IMR-90 (cell line): ENCODE results near the gene NFIA. TPM values are rescaled to one million over a fixed set of nuclear protein-coding genes. Genes with fewer than 3 reads are reported as not detected.

Experiments used
- ATAC-seq: fragments of 200-7000 bp; cut with Tn5 transposase; 2 replicates; pipeline ENCODE4 v1.9.1; 2020; ENCODE audit warnings: low read depth, mild to moderate bottlenecking, moderate library complexity
- BruUV-seq: library from RNA; stranded (reverse); fragments of 400-500 nt; replicated peaks from 2 replicates; lab custom pipeline; 2021; lab: Mats Ljungman, UMichigan
- CTCF ChIA-PET: fragments of 300-600 bp; formaldehyde crosslinking; extraction: SDS; loops from one replicate; lab custom pipeline; 2021; ENCODE audit warnings: antibody characterized with exemption; lab: Yijun Ruan, JAX
- POLR2A ChIA-PET: fragments of 300-600 bp; sonication (Branson Sonifier 250); formaldehyde crosslinking; loops from one replicate; lab custom pipeline; 2022; ENCODE audit warnings: antibody characterized with exemption; ENCODE audit not compliant: unreplicated experiment; lab: Charles Lee
- DNase-seq: peaks from one replicate; pipeline ENCODE4 v3.0.0; 2013
- H2AFZ ChIP-seq: replicated peaks from 2 replicates; pipeline ENCODE3; 2013; ENCODE audit warnings: low read length, mild to moderate bottlenecking; ENCODE audit not compliant: poor library complexity
- H2AK5ac ChIP-seq: 2 replicates; pipeline ENCODE4 v1.6.1; 2013; ENCODE audit warnings: low read depth, low read length, inconsistent platforms
- H2AK9ac ChIP-seq: replicated peaks from 2 replicates; pipeline ENCODE3; 2013; ENCODE audit warnings: mild to moderate bottlenecking, low read depth, low read length, moderate library complexity; ENCODE audit not compliant: poor library complexity
- H2BK120ac ChIP-seq: 2 replicates; pipeline ENCODE4 v1.6.1; 2013; ENCODE audit warnings: low read depth, low read length, inconsistent platforms
- H2BK15ac ChIP-seq: 3 replicates; pipeline ENCODE4 v1.6.1; 2013; ENCODE audit warnings: low read depth, low read length, inconsistent platforms
- H2BK20ac ChIP-seq: 2 replicates; pipeline ENCODE4 v1.6.1; 2013; ENCODE audit warnings: low read depth, mild to moderate bottlenecking, inconsistent platforms, low read length, moderate library complexity
- H2BK5ac ChIP-seq: 2 replicates; pipeline ENCODE4 v1.6.1; 2013; ENCODE audit warnings: mild to moderate bottlenecking, low read depth, low read length, inconsistent platforms; ENCODE audit not compliant: poor library complexity, severe bottlenecking
- H3K14ac ChIP-seq: replicated peaks from 2 replicates; pipeline ENCODE4 v1.6.1; 2013; ENCODE audit warnings: low read depth, low read length, inconsistent platforms
- H3K18ac ChIP-seq: 2 replicates; pipeline ENCODE4 v1.6.1; 2013; ENCODE audit warnings: low read depth, low read length, control low read depth
- H3K23ac ChIP-seq: 2 replicates; pipeline ENCODE4 v1.6.1; 2013; ENCODE audit warnings: low read depth, low read length, inconsistent platforms
- H3K27ac ChIP-seq: 2 replicates; pipeline ENCODE4 v1.5.1; 2013; ENCODE audit warnings: mild to moderate bottlenecking, control low read depth, low read length; ENCODE audit not compliant: insufficient read depth
- H3K27me3 ChIP-seq: 2 replicates; pipeline ENCODE4 v1.6.1; 2013; ENCODE audit warnings: low read length; ENCODE audit not compliant: control insufficient read depth, insufficient read depth
- H3K36me3 ChIP-seq: 2 replicates; pipeline ENCODE4 v1.6.1; 2013; ENCODE audit warnings: low read length, mixed read lengths; ENCODE audit not compliant: control insufficient read depth, insufficient read depth
- H3K4ac ChIP-seq: 2 replicates; pipeline ENCODE4 v1.6.1; 2013; ENCODE audit warnings: low read depth, low read length, inconsistent platforms
- H3K4me1 ChIP-seq: 2 replicates; pipeline ENCODE4 v1.6.1; 2013; ENCODE audit warnings: low read length, mixed read lengths; ENCODE audit not compliant: control insufficient read depth, insufficient read depth
- H3K4me2 ChIP-seq: 2 replicates; pipeline ENCODE4 v1.6.1; 2013; ENCODE audit warnings: low read depth, mild to moderate bottlenecking, control low read depth, low read length, moderate library complexity
- H3K4me3 ChIP-seq: 2 replicates; pipeline ENCODE4 v1.5.1; 2013; ENCODE audit warnings: low read depth, mild to moderate bottlenecking, control low read depth, low read length, moderate library complexity; ENCODE audit not compliant: insufficient read depth
- H3K56ac ChIP-seq: 2 replicates; pipeline ENCODE4 v1.6.1; 2013; ENCODE audit warnings: low read length, inconsistent platforms; ENCODE audit not compliant: insufficient read depth; ENCODE audit errors: extremely low read depth
- H3K79me1 ChIP-seq, 2 experiments: 2 replicates each; pipeline ENCODE4 v1.6.1; 2013; ENCODE audit warnings: low read length in 2 of 2, inconsistent platforms in 1 of 2, low read depth in 1 of 2
- H3K9ac ChIP-seq: 2 replicates; pipeline ENCODE4 v1.6.1; 2013; ENCODE audit warnings: low read depth, low read length, control low read depth
- H3K9me1 ChIP-seq: 2 replicates; pipeline ENCODE4 v1.6.1; 2013; ENCODE audit warnings: low read length, inconsistent platforms; ENCODE audit not compliant: insufficient read depth
- H3K9me3 ChIP-seq: 2 replicates; pipeline ENCODE4 v1.6.1; 2013; ENCODE audit warnings: low read length; ENCODE audit not compliant: control insufficient read depth, insufficient read depth
- H4K20me1 ChIP-seq: 2 replicates; pipeline ENCODE4 v1.6.1; 2013; ENCODE audit warnings: low read length, inconsistent platforms; ENCODE audit not compliant: insufficient read depth
- H4K5ac ChIP-seq: 2 replicates; pipeline ENCODE4 v1.6.1; 2013; ENCODE audit warnings: mild to moderate bottlenecking, low read depth, low read length, control low read depth
- H4K8ac ChIP-seq, 2 experiments: 2 replicates each; pipeline ENCODE4 v1.6.1; 2013; ENCODE audit warnings: low read depth in 2 of 2, low read length in 2 of 2, control low read depth in 1 of 2, inconsistent platforms in 1 of 2
- H4K91ac ChIP-seq: 2 replicates; pipeline ENCODE4 v1.6.1; 2013; ENCODE audit warnings: low read depth, low read length, inconsistent platforms; ENCODE audit not compliant: insufficient read depth
- BHLHE40 ChIP-seq: fragments of 150-350 bp; IDR thresholded peaks from 2 replicates; pipeline ENCODE4 v1.6.1; 2016; ENCODE audit warnings: mild to moderate bottlenecking, low read depth, low read length
- CEBPB ChIP-seq: IDR thresholded peaks from 2 replicates; pipeline ENCODE4 v1.6.1; 2012; ENCODE audit warnings: low read depth, low read length, improper control_type of control experiment
- CHD1 ChIP-seq: IDR thresholded peaks from 2 replicates; pipeline ENCODE4 v1.6.1; 2012; ENCODE audit warnings: low read depth, low read length, improper control_type of control experiment
- CTCF ChIP-seq: conservative IDR thresholded peaks from 2 replicates; pipeline ENCODE4 v1.5.1; 2012; ENCODE audit warnings: mild to moderate bottlenecking, low read depth, low read length, improper control_type of control experiment
- ELK1 ChIP-seq: fragments of 150-350 bp; IDR thresholded peaks from 2 replicates; pipeline ENCODE4 v1.6.1; 2016; ENCODE audit warnings: low read depth, mild to moderate bottlenecking, low read length, moderate library complexity, borderline replicate concordance
- FOS ChIP-seq: fragments of 150-350 bp; IDR thresholded peaks from 2 replicates; pipeline ENCODE4 v1.6.1; 2016; ENCODE audit warnings: low read depth, low read length
- MAFK ChIP-seq: IDR thresholded peaks from 2 replicates; pipeline ENCODE4 v1.6.1; 2012; ENCODE audit warnings: low read depth, low read length, improper control_type of control experiment
- MAZ ChIP-seq: IDR thresholded peaks from 2 replicates; pipeline ENCODE4 v1.6.1; 2012; ENCODE audit warnings: low read depth, mild to moderate bottlenecking, low read length, improper control_type of control experiment, moderate library complexity, borderline replicate concordance
- MXI1 ChIP-seq: IDR thresholded peaks from 2 replicates; pipeline ENCODE4 v1.6.1; 2012; ENCODE audit warnings: low read depth, mild to moderate bottlenecking, low read length, moderate library complexity, borderline replicate concordance
- NFE2L2 ChIP-seq: fragments of 150-350 bp; IDR thresholded peaks from 2 replicates; pipeline ENCODE4 v1.6.1; 2016; ENCODE audit warnings: low read depth, mild to moderate bottlenecking, low read length
- POLR2A ChIP-seq: IDR thresholded peaks from 2 replicates; pipeline ENCODE4 v1.6.1; 2012; ENCODE audit warnings: mild to moderate bottlenecking, low read depth, low read length
- RAD21 ChIP-seq: IDR thresholded peaks from 2 replicates; pipeline ENCODE4 v1.6.1; 2012; ENCODE audit warnings: low read length, improper control_type of control experiment
- RCOR1 ChIP-seq: IDR thresholded peaks from 2 replicates; pipeline ENCODE4 v1.6.1; 2012; ENCODE audit warnings: mild to moderate bottlenecking, low read length, improper control_type of control experiment; ENCODE audit not compliant: insufficient replicate concordance
- RFX5 ChIP-seq: IDR thresholded peaks from 2 replicates; pipeline ENCODE4 v1.8.0; 2012; ENCODE audit warnings: low read depth, mild to moderate bottlenecking, low read length, moderate library complexity
- SMC3 ChIP-seq: fragments of 150-350 bp; IDR thresholded peaks from 2 replicates; pipeline ENCODE4 v1.6.1; 2016; ENCODE audit warnings: low read depth, mild to moderate bottlenecking, antibody characterized with exemption, low read length, moderate library complexity
- USF2 ChIP-seq: fragments of 150-350 bp; IDR thresholded peaks from 2 replicates; pipeline ENCODE4 v1.6.1; 2017; ENCODE audit warnings: mild to moderate bottlenecking, antibody characterized with exemption, low read length, low read depth
- WGBS, 2 experiments: methylation state at CpG; one replicate each; pipeline versions ENCODE4 v1.1.5 to v1.1.7; 2013; ENCODE audit warnings: missing lambda C conversion rate in 2 of 2; ENCODE audit not compliant: insufficient read length in 1 of 2; ENCODE audit errors: extremely low coverage in 2 of 2; 5-methylcytosine and 5-hydroxymethylcytosine counted together
- dilution Hi-C: fragments of 300-500 bp; cut with HindIII; formaldehyde crosslinking; loops from one replicate; pipeline ENCODE4 v1.14.3; 2018; ENCODE audit warnings: low sequenced_read_pairs; ENCODE audit not compliant: unreplicated experiment
- in situ Hi-C: fragments of 300-500 bp; cut with MboI; formaldehyde crosslinking; loops from 3 replicates; pipeline ENCODE4 v1.14.3; 2019; ENCODE audit warnings: low sequenced_read_pairs, inconsistent platforms, mixed read lengths
- intact Hi-C: fragments of 100-400 bp; cut with micrococcal nuclease; formaldehyde crosslinking; loops from 2 replicates; pipeline ENCODE4 v1.10.0; 2022
- polyA plus RNA-seq, 3 experiments: library from polyadenylated mRNA; depleted of rRNA; stranded (reverse); fragments of >200 nt; gene quantifications; 2 replicates each; pipeline ENCODE4 v1.2.3, GENCODE V29; 2012; ENCODE audit warnings: low replicate concordance in 1 of 3
- total RNA-seq: library from RNA; depleted of rRNA; stranded (reverse); fragments of >200 nt; gene quantifications from 2 replicates; pipeline ENCODE4 v1.2.3, GENCODE V29; 2012

The NFIA gene
- total and polyA plus RNA-seq, 2 of the 4 experiments (the other 2 are of a cell fraction): 1.6 to 2.2 TPM

GRCh38 chr1:61230523-61230922 lies 148.2 kb downstream of the NFIA start:
- no peak for ATAC-seq

More at GRCh38 chr1:61230523-61230922, 148.2 kb downstream of the NFIA start:
- Histone ChIP-seq H3K56ac (no peak overlapping the region), H2AK5ac (no peak overlapping the region), H3K4me3 (no peak overlapping the region), H2BK120ac (no peak overlapping the region), H2BK15ac (no peak overlapping the region), H3K9me1 (no peaks in the 10 kb centered on the region), H3K14ac (no peak overlapping the region), H3K27ac (no peak overlapping the region), H3K4me1 (no peaks in the 10 kb centered on the region), H3K9ac (no peak overlapping the region), H3K9me3 (no peaks in the 10 kb centered on the region), H2BK20ac (no peak overlapping the region), H2AFZ (no peak overlapping the region), H3K36me3 (no peaks in the 10 kb centered on the region), H3K4ac (no peak overlapping the region), H4K20me1 (no peaks in the 10 kb centered on the region), H3K79me1 (no peaks in the 10 kb centered on the region), H4K8ac (no peak overlapping the region), H4K91ac (no peak overlapping the region), H3K4me2 (no peak overlapping the region), H2BK5ac (no peak overlapping the region), H2AK9ac (no peak overlapping the region), H3K27me3 (no peaks in the 10 kb centered on the region), H3K23ac (no peak overlapping the region), H4K5ac (no peak overlapping the region), H3K18ac (no peak overlapping the region)
- TF ChIP-seq BHLHE40 (no peak), FOS (no peak), SMC3 (no peak), RAD21 (no peak), POLR2A (no peak), CHD1 (no peak), MAFK (no peak), MXI1 (no peak), RFX5 (no peak), ELK1 (no peak), CEBPB (no peak), RCOR1 (no peak), MAZ (no peak), NFE2L2 (no peak), CTCF (no peak), USF2 (no peak)
- intact Hi-C loops (no loop called here), dilution Hi-C loops (no loop called here), in situ Hi-C loops (no loop called here)
- no TSS peak for BruUV-seq
- WGBS, 2 experiments: 89% methylated on average over 3 of the region's 3 CpGs; no CpG with 5 or more reads in 1 of the 2 experiments
- CTCF ChIA-PET: interaction anchor here (0.6 kb wide), 1 partner anchor 1330 kb away, joined by 3 read pairs; no protein-coding TSS in a partner anchor
- no peak for DNase-seq
- POLR2A ChIA-PET: no interaction called here
